Prostate gland (tissue), 2 donors: ENCODE results near the gene FOXI1. TPM values are rescaled to one million over a fixed set of nuclear protein-coding genes. Genes with fewer than 3 reads are reported as not detected.

ENCODE experiments used
- DNase-seq: peaks from one replicate; pipeline ENCODE4 v3.0.0-alpha.2; 2019; ENCODE audit warnings: low spot score
- H3K27ac ChIP-seq, 2 donors: fragments of 200-600 bp; sonication (generic); 2 replicates each; pipeline ENCODE4 v1.5.1; 2017 to 2019
- H3K27me3 ChIP-seq: fragments of 200-600 bp; sonication (generic); replicated peaks from 2 replicates; pipeline ENCODE4 v1.5.1; 2019; ENCODE audit not compliant: insufficient read depth
- H3K36me3 ChIP-seq, 2 donors: fragments of 200-600 bp; sonication (generic); 1 replicate in 1 of 2; 2 replicates in 1 of 2; pipeline versions ENCODE4 v1.5.1 to v1.8.1; 2017 to 2019
- H3K4me1 ChIP-seq: fragments of 200-600 bp; sonication (generic); replicated peaks from 2 replicates; pipeline ENCODE4 v1.5.1; 2019
- H3K4me3 ChIP-seq, 2 donors: fragments of 200-600 bp; sonication (generic); 2 replicates each; pipeline ENCODE4 v1.5.1; 2017 to 2019
- H3K9me3 ChIP-seq: fragments of 200-600 bp; sonication (generic); 2 replicates; pipeline ENCODE4 v1.5.1; 2017
- POLR2A ChIP-seq: fragments of 450-650 bp; IDR thresholded peaks from one replicate; pipeline ENCODE4 v1.6.1; 2016; ENCODE audit warnings: antibody characterized with exemption, mild to moderate bottlenecking
- POLR2AphosphoS5 ChIP-seq: sonication (generic); formaldehyde crosslinking; IDR thresholded peaks from one replicate; pipeline ENCODE4 v1.6.1; 2017; ENCODE audit warnings: antibody characterized with exemption
- WGBS: methylation state at CpG from one replicate; pipeline ENCODE4 v1.1.5; 2018; 5-methylcytosine and 5-hydroxymethylcytosine counted together
- intact Hi-C: fragments of 100-400 bp; cut with DNase I; formaldehyde crosslinking; loops from one replicate; pipeline ENCODE4 v1.14.2; 2022
- total RNA-seq, 2 donors: library from RNA; depleted of rRNA; stranded (reverse); fragments of >200 nt; gene quantifications; one replicate each; pipeline ENCODE4 v1.1.0, GENCODE V29; 2016
- TF ChIP-seq, protein P1 (sequence below), 4 experiments: fragments of 200-600 bp in 2 of 4; fragments of 450-650 bp in 2 of 4; sonication (generic) in 2 of 4; IDR thresholded peaks; 1 replicate in 3 of 4; 2 replicates in 1 of 4; pipeline ENCODE4 v1.5.1; 2016 to 2019; ENCODE audit warnings: antibody characterized with exemption in 4 of 4, mild to moderate bottlenecking in 2 of 4, moderate library complexity in 2 of 4

The FOXI1 gene
- total RNA-seq, 2 donors from 2014 or later: 1.2 TPM; not detected in 1

DNA sequence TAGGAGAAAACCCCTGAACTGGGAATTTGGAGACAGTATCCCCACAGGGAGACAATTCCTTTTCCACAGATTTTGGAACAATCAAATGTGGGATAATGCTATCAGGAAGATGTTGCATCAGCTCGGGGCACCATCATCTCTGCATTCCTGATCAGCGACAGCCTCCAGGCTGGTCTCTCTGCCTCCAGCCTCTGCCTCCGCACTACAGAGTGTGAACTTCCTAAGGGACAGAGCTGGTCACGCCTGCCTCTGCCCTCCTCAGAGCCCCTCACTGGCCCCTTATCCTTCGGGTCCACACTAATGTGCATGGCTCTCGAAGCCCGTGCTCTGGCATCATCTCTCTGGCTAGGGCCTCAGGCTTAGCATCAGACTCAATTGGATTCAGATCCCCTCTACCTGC is 8.6 kb downstream of the FOXI1 start:
- H3K4me1 ChIP-seq: no peaks in the 10 kb centered on the region
- 92% methylated on average over 7 of the region's 7 CpGs for WGBS
- no peaks in the 10 kb centered on the region for H3K36me3 ChIP-seq
- TF ChIP-seq POLR2A: no peak
- TF ChIP-seq, protein P1, sequence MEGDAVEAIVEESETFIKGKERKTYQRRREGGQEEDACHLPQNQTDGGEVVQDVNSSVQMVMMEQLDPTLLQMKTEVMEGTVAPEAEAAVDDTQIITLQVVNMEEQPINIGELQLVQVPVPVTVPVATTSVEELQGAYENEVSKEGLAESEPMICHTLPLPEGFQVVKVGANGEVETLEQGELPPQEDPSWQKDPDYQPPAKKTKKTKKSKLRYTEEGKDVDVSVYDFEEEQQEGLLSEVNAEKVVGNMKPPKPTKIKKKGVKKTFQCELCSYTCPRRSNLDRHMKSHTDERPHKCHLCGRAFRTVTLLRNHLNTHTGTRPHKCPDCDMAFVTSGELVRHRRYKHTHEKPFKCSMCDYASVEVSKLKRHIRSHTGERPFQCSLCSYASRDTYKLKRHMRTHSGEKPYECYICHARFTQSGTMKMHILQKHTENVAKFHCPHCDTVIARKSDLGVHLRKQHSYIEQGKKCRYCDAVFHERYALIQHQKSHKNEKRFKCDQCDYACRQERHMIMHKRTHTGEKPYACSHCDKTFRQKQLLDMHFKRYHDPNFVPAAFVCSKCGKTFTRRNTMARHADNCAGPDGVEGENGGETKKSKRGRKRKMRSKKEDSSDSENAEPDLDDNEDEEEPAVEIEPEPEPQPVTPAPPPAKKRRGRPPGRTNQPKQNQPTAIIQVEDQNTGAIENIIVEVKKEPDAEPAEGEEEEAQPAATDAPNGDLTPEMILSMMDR (IDR thresholded peaks at IDR 0.05): no peak
- no peak for TF ChIP-seq POLR2AphosphoS5
- no peak for DNase-seq
- H3K4me3 ChIP-seq: no peak overlapping the region
- no peak overlapping the region for H3K27ac ChIP-seq
- intact Hi-C loops: no loop called here
- H3K27me3 ChIP-seq: no peaks in the 10 kb centered on the region
- no peaks in the 10 kb centered on the region for H3K9me3 ChIP-seq

DNA sequence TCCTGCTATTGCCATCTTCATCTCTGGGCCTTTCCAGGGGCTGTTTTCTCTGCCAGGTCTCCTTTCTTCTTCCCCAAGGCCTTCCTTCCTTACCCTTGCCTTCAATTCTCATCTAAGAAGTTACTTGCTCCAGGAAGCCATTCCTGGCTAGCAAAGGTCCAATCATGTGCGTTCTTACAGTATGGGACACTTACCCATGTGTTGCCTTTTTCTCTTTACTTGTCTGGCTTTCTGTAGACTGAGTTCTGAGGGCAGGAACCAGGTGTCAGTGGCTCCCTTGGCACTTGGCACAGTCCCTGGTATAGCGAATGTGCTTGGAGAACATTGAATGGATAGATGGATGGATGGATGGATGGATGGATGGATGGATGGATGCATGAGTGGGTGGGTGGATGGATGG is 10.2 kb downstream of the FOXI1 start:
- no peak for DNase-seq
- WGBS: 93% methylated on average over 2 of the region's 2 CpGs

DNA sequence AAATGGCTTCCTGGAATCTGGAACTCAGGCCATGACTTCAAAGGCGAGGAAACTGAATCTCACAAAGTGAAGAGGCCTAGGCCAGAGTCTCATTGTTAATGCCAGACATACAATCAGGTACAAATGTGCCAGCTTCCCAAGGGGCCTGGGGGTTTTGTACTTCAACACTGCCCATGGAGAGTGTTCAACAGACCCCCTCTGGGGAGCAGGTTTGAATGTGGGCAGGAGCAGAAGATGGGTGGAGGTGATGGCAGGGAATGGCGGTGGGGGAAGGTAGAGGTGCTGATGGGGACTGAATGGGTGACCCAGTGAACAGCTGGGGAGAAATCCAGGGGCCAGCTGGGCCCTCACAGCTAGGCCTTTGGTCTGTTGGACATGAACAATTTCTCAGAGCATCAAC is 12.0 kb downstream of the FOXI1 start:
- Histone ChIP-seq H3K4me3 (no peak overlapping the region), H3K27ac (no peak overlapping the region), H3K4me1 (no peaks in the 10 kb centered on the region), H3K27me3 (no peaks in the 10 kb centered on the region), H3K9me3 (no peaks in the 10 kb centered on the region), H3K36me3 (no peaks in the 10 kb centered on the region)
- TF ChIP-seq, protein P1 (IDR thresholded peaks at IDR 0.05): no peak
- TF ChIP-seq POLR2A: no peak
- no peak for TF ChIP-seq POLR2AphosphoS5
- DNase-seq: no peak
- intact Hi-C loops: no loop called here
- 98% methylated on average over 2 of the region's 2 CpGs for WGBS

More for the DNA sequence above, 10.2 kb downstream of the FOXI1 start:
- Histone ChIP-seq H3K36me3 (no peaks in the 10 kb centered on the region), H3K27ac (no peak overlapping the region), H3K4me1 (no peaks in the 10 kb centered on the region), H3K9me3 (no peaks in the 10 kb centered on the region), H3K4me3 (no peak overlapping the region), H3K27me3 (no peaks in the 10 kb centered on the region)
- intact Hi-C loops: no loop called here
- no peak for TF ChIP-seq POLR2A
- no peak for TF ChIP-seq POLR2AphosphoS5
- TF ChIP-seq, protein P1 (IDR thresholded peaks at IDR 0.05): no peak

DNA sequence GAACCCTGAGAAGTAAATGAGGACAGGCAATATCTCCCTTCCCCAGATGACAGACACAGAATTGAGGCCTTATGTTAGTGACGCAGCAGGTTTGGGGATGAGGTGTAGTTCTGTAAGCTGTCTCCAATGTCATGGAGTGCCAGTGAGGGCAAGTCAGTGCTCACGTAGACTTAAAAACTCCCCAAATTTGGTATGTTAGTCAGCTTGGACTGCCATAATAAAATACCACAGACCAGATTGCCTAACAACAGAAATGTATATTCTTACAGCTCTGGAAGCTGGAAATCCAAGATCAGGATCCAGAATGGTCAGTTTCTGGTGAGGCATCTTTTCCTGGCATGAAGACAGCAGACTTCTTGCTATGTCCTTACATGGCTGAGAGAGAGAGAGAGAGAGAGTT is 14.9 kb downstream of the FOXI1 start:
- Histone ChIP-seq H3K4me3 (no peak overlapping the region), H3K9me3 (no peaks in the 10 kb centered on the region), H3K27ac (no peak overlapping the region), H3K36me3 (no peaks in the 10 kb centered on the region), H3K27me3 (no peaks in the 10 kb centered on the region), H3K4me1 (no peaks in the 10 kb centered on the region)
- 92% methylated on average over 2 of the region's 2 CpGs for WGBS
- TF ChIP-seq POLR2A (no peak), POLR2AphosphoS5 (no peak)
- TF ChIP-seq, protein P1 (IDR thresholded peaks at IDR 0.05): no peak
- intact Hi-C loops: no loop called here
- DNase-seq: no peak

DNA sequence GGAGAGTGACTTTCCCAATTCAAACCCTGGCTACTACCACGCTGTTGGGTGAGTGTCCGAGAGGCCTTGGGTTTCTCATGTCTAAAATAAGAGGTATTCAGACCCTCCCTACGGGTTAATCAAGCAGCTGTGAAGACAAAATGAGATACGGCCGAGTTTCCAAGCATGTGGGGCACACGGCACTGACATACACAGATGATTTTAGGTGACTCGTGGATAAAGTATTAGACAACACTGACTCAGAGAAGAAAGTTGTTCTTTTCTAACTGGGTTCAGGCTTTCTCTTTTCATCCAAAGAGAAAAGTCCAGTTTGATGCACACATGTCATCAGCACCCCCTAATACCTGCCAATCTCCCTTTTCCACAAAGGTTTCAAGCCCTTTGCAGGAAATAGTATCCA is 15.6 kb downstream of the FOXI1 start:
- H3K27ac ChIP-seq: no peak overlapping the region
- TF ChIP-seq, protein P1 (IDR thresholded peaks at IDR 0.05): no peak
- no peaks in the 10 kb centered on the region for H3K4me1 ChIP-seq
- 89% methylated on average over 7 of the region's 7 CpGs for WGBS
- H3K9me3 ChIP-seq: no peaks in the 10 kb centered on the region
- no peaks in the 10 kb centered on the region for H3K27me3 ChIP-seq
- intact Hi-C loops: no loop called here
- no peak overlapping the region for H3K4me3 ChIP-seq
- no peaks in the 10 kb centered on the region for H3K36me3 ChIP-seq
- no peak for DNase-seq
